Activated T-cell treated with anti-CD3 and anti-CD28 coated beads for 4 hours (primary cell): ENCODE data around the gene CSDE1.

Source experiments
- DNase-seq: peaks from one replicate; pipeline ENCODE4 v3.0.0-alpha.2; 2020

Gene CSDE1

GRCh38 chr1:114746450-114747121 lies 11.2 kb downstream of the CSDE1 start:
- DNase-seq, result no peak

DNA sequence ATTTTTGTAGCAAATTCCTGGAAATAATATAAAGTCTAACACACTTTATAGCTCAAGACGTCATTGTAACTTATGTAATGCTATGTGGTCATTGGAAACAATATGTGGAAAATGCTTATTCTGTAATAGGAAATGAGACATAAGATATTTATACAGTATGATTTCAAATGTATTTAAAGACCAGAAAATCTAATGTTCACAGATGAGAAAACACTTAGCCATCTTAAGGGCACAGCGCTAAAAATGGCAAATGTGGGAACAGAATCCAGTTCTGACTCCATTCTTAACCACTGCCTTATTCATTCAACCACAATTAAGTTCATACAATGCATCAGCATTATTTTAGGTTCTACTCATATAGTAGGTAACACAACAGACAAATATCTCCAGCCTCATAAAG lies 12.5 kb downstream of the CSDE1 start:
- DNase-seq, result no peak

DNA sequence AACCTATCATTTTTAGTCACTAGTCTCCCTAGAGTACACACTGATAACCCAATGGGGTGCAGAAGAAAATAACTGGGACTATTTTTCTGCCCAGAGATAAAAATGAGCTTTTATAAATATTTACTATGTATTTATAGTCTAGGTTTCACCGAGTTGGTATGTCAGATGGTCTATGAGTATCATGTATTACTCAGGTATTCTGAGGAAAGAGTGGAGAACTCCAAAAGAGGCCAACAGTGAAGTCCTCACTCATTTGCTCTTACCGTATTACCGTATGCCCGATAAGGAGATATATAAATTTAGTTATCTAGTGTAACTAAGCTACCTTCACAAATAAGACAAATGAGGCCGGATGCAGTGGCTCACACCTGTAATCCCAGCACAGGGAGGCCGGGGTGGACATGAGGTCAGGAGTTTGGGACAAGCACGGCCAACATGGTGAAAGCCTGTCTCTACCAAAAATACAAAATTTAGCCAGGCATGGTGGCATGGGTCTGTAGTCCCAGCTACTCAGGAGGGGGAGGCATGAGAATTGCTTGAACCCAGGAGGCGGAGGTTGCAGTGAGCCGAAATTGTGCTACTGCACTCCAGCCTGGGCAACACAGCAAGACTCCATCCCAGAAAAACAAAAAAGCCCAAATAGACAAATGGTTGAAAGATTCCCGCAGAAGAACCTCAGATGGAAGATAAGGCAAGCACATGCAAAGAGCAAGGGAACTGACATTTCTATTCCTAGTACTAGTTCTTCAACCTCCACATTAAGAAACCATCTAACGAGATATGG lies 15.6 kb downstream of the CSDE1 start:
- DNase-seq, result no peak

DNA sequence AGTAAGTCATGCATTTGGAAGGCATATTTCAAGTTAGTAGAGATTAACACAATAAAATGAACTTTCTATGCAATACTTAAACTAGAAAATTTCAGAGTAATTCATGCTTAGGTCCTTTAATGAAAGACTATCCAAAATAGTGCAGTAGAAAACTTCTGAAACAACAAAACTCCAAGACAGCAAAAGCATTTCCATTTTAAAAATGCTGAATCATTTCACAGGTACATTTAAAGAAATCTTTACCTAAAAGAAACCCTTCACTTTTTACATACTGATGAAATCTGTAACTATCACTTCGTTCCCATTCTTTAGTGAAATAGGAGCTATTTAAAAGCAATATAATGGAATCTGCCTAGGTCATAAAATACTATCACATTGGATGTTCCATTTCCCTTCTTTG lies 17.5 kb downstream of the CSDE1 start:
- no peak for DNase-seq

DNA sequence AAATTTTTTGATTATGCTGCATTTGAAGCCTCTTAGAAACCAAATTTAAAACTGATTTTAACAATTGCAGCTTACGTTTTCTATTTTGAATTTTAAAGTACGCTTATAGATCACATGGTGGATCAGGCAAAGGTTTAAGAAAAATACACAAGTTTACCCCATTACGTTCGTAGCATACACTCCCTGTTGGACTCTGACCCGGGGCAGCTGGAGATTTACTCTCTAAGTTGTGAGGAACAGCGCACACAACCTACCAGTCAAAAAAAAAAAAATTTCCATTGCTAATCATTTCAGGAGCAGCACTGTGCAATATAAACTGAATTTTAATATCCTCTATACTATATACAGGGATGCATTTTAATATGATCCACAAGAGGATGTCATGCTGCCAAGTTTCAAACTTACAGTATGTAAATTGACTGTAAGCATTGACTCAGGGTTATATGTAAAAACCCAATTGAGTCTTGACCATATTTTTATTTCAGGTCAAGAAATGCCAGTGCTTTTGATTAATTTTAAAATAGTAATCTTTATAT lies 20.4 kb downstream of the CSDE1 start:
- DNase-seq, result no peak

GRCh38 chr1:114735479-114735878 lies 22.3 kb downstream of the CSDE1 start:
- no peak for DNase-seq

DNA sequence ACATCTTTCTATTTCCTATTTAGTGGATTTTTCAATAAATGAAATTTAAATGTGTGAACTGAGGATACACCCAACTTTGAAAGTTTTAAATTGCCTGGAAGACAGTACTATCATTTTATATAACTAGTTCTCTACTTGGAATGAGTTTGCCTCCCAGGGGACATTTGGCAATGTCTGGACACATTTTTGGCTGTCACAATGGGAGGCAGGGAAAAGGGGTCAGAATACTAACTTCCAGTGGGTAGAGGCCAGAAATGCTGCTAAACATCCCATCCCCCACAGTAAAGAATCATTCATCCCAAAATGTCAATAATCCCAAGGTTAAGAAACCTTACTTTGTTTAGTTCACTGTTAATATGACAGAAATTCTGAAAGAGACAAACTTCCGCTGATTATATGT lies 28.0 kb downstream of the CSDE1 start:
- DNase-seq, result no peak

DNA sequence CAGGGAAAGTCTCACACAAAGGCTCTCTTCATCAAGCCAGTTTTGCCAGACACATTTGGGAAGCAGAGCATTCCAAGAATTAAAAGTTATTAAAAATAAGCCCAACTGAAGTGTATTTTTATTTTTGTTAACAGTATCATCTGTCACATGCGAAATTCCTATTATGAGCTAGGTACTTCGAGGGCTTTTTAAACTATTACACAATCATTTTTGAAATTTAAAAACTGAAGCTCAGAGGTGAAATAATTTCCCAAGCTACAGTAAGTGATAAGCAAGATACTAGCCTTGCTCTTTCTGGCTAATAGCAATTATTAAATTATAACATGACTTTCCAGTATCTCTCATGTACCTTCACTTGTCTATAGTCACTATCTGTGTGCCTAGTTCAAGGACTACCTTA lies 29.2 kb downstream of the CSDE1 start:
- no peak for DNase-seq

- DNase-seq, result no peak
These were observed 32.6 kb downstream of the CSDE1 start for GRCh38 chr1:114725230-114725629.

DNA sequence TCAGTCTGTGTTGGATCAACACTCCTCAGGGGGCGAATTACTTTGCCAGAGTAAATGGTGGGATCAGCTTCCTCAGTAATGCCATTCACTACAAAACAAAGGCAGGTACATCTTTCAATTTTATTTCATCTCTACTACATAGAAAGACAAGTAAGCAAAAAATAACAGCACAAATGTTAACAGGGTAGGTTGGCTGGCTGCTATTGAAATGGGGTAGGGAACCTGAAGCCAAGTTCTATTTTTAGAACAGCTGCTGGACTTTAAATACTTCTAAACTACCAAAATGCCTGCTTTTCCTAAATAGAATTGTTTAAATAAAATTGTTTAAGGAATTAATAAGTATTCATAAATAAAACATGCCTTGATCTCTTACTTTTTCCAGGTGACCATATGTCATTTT lies 33.9 kb downstream of the CSDE1 start:
- no peak for DNase-seq

GRCh38 chr1:114723457-114723856 lies 34.3 kb downstream of the CSDE1 start:
- DNase-seq, result no peak

- no peak for DNase-seq
These were observed 37.3 kb downstream of the CSDE1 start for GRCh38 chr1:114720492-114720891.

- DNase-seq, result no peak
These were observed 38.4 kb downstream of the CSDE1 start for GRCh38 chr1:114719424-114719787.

- no peak for DNase-seq
These were observed 38.9 kb downstream of the CSDE1 start for GRCh38 chr1:114718661-114719423.

- peak; percentile 96 for DNase-seq
These were observed 41.2 kb downstream of the CSDE1 start, which contains the start of gene NRAS for GRCh38 chr1:114716304-114717170. NRAS (minus strand) TSS chr1:114716771; CDS start chr1:114716160, 611 bp downstream.

GRCh38 chr1:114715952-114716303 lies 41.9 kb downstream of the CSDE1 start:
- no peak for DNase-seq

DNA sequence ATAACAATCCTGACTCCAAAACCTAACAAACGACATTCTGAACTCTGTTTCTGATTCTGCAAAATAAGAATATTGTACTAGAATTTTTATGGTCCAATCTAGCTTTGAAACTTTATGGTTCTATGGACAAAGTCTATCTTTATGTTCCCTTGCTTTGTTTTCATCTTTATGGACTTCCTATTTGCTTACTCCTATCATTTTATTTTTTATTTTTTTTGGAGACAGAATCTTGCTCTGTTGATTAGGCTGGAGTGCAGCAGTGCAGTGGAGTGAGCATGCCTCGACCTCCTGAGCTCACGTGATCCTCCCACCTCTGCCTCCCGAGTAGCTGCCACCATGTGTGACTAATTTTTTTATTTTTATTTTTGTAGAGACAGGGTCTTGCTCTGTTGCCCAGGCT lies 44.8 kb downstream of the CSDE1 start:
- DNase-seq, result no peak

DNA sequence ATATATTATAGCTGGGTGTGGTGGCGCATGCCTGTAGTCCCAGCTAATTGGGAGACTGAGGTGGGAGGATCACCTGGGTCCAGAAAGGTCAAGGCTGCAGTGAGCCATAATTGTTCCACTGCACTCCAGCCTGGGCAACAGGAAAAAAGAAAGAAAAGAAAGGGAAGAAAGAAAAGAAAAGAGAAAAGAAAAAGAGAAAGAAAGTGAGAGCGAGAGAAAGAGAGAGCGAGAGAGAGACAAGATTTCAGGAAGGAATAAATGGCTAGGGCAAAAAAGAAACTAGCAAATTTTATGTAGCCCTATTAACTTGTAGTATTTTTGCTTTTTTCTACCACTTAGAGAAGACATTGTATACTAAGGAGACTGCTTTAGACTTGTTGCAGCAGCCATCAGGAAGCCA lies 47.4 kb downstream of the CSDE1 start:
- no peak for DNase-seq

- DNase-seq, result no peak
These were observed 50.2 kb downstream of the CSDE1 start for GRCh38 chr1:114707604-114708003.

DNA sequence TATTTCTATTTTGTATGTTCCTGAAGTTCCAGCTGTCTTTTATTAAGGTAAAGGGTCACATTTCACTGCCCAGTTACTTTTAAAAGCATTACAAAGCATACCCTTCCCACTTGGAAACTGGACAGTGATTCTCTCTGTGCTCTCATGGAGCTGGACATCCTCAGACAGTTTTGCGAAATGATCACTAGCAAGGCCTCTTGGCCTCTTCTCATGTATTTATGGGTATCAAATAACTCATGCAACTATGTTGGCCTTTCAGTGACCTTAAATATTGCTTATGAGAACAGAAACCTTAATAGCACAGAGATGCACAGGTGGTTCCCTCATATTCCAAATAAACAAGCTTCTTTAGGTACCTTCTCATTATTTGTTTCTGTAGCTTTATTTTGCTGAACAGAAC lies 54.5 kb downstream of the CSDE1 start:
- DNase-seq, result no peak

GRCh38 chr1:114702737-114703136 lies 55.0 kb downstream of the CSDE1 start:
- no peak for DNase-seq

DNA sequence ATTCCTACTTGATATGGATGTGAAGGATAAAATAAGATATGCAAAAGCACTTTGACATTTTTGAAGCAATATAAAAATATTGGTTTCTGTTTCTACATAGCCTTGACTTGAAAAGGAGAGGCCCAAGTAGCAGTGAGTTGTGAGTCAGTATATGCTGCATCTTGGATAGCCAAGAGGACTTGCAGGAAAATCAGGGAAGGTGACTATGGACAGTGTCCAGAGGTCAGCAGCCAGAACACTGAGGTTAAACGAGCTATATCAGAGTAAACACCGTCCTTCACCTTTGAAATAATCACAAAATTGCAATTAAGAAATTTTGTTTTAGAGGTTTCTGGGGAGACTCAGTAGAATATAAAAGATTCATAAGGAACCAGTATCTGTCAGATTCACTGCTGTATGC lies 55.9 kb downstream of the CSDE1 start:
- DNase-seq, result no peak
